Esophagus muscularis mucosa (tissue), 4 donors: ENCODE measurements around the gene ZBTB4. TPM values are rescaled to one million over a fixed set of nuclear protein-coding genes. Genes with fewer than 3 reads are reported as not detected.

Experiments used
- DNase-seq: peaks from one replicate; pipeline ENCODE4 v3.0.0-alpha.2; 2017; ENCODE audit errors: extremely low spot score
- H3K27ac ChIP-seq, 4 donors: fragments of 200-600 bp; sonication (generic); replicated peaks in 1 of 4; 1 replicate in 3 of 4; 2 replicates in 1 of 4; pipeline ENCODE4 v1.5.1; 2016 to 2019; ENCODE audit warnings: mild to moderate bottlenecking in 1 of 4
- H3K27me3 ChIP-seq, 4 donors: fragments of 200-600 bp; sonication (generic); one replicate each; pipeline versions ENCODE4 v1.5.1 to v1.6.0; 2016 to 2019
- H3K36me3 ChIP-seq, 4 donors: fragments of 200-600 bp; sonication (generic); one replicate each; pipeline ENCODE4 v1.5.1; 2016 to 2019
- H3K4me1 ChIP-seq, 4 donors: fragments of 200-600 bp; sonication (generic); one replicate each; pipeline ENCODE4 v1.5.1; 2016 to 2019
- H3K4me3 ChIP-seq, 4 donors: fragments of 200-600 bp; sonication (generic); 1 replicate in 2 of 4; 2 replicates in 2 of 4; pipeline ENCODE4 v1.5.1; 2016 to 2019; ENCODE audit warnings: mild to moderate bottlenecking in 4 of 4, moderate library complexity in 1 of 4
- H3K9me3 ChIP-seq, 4 donors: fragments of 200-600 bp; sonication (generic); 1 replicate in 3 of 4; 2 replicates in 1 of 4; pipeline ENCODE4 v1.5.1; 2016 to 2019
- EP300 ChIP-seq: sonication (generic); formaldehyde crosslinking; IDR thresholded peaks from one replicate; pipeline ENCODE4 v1.6.1; 2017; ENCODE audit warnings: antibody characterized with exemption
- POLR2A ChIP-seq: fragments of 450-650 bp; IDR thresholded peaks from one replicate; pipeline ENCODE4 v1.6.1; 2017; ENCODE audit warnings: antibody characterized with exemption, moderate library complexity, mild to moderate bottlenecking, low read depth
- POLR2AphosphoS5 ChIP-seq, 2 donors: sonication (generic); formaldehyde crosslinking; IDR thresholded peaks; one replicate each; pipeline ENCODE4 v1.6.1; 2017; ENCODE audit warnings: antibody characterized with exemption in 2 of 2
- WGBS: methylation state at CpG from one replicate; pipeline ENCODE4 v1.1.5; 2018; 5-methylcytosine and 5-hydroxymethylcytosine counted together
- intact Hi-C: fragments of 100-400 bp; cut with DNase I; formaldehyde crosslinking; loops from one replicate; pipeline ENCODE4 v1.15.1; 2023
- total RNA-seq, 4 donors: library from RNA; depleted of rRNA; stranded (reverse); fragments of >200 nt; gene quantifications; one replicate each; pipeline versions ENCODE4 v1.1.0 to v1.2.1, GENCODE V29; 2016
- TF ChIP-seq, protein P1 (sequence below), 3 experiments: fragments of 200-600 bp in 2 of 3; fragments of 450-650 bp in 1 of 3; sonication (generic) in 2 of 3; IDR thresholded peaks; one replicate each; pipeline ENCODE4 v1.5.1; 2017 to 2019; ENCODE audit warnings: antibody characterized with exemption in 3 of 3, mild to moderate bottlenecking in 2 of 3, moderate library complexity in 1 of 3

ZBTB4 gene
- total RNA-seq, 4 donors from 2014 or later = 57.5 to 113 (median 87.7) TPM

DNA sequence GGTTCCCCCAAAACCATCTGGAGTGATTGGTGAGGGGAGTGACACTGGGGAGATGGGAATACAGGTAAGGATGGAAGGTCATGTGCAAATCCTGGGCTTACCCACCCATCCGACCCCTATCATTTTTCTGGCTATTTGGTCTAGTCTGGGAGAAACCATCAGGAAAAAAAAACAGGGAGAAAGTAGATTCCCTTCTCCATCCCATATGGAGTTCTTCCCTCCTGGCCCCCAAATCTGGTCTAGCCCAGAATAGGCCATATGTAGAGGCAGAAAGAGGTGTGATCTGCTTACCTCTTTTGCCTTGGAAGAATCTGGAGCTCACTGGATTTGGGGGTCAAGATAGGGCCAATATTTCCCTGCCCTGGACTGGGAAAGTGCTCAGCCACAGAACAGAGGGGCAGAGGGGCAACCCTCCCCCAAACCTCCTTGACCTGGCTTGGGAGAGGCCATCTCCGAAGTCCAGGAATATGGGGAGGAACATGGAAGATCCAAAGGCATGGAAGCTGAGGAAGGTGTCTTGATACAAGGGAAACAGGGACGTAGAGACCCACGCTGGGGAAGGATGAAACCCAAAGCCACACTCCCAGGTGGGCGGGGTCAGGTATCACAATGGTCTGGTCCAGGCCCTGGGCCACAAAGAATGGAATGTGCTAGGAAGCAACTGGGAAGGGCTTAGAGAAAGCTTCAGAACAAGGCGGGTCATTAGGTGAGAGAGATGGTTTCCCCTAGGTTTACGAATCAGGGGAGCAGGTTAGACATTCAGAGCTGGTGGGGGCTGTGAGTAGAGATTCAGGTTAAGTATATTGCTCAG lies 18.4 kb downstream of the ZBTB4 start:
- DNase-seq = no peak
- intact Hi-C loops = no loop called here
- 93% methylated on average over 7 of the region's 7 CpGs for WGBS
- Histone ChIP-seq H3K27ac (peak overlapping the region in 2 of 4 donors; percentile 26 to 40), H3K4me1 (peaks cover 12 to 28% (median 20%) of the 10 kb centered on the region in 4 donors), H3K4me3 (no peak overlapping the region), H3K9me3 (no peaks in the 10 kb centered on the region), H3K36me3 (peaks cover 26 to 50% (median 44%) of the 10 kb centered on the region in 4 donors), H3K27me3 (no peaks in the 10 kb centered on the region)
- no peak for TF ChIP-seq EP300
- TF ChIP-seq, protein P1, sequence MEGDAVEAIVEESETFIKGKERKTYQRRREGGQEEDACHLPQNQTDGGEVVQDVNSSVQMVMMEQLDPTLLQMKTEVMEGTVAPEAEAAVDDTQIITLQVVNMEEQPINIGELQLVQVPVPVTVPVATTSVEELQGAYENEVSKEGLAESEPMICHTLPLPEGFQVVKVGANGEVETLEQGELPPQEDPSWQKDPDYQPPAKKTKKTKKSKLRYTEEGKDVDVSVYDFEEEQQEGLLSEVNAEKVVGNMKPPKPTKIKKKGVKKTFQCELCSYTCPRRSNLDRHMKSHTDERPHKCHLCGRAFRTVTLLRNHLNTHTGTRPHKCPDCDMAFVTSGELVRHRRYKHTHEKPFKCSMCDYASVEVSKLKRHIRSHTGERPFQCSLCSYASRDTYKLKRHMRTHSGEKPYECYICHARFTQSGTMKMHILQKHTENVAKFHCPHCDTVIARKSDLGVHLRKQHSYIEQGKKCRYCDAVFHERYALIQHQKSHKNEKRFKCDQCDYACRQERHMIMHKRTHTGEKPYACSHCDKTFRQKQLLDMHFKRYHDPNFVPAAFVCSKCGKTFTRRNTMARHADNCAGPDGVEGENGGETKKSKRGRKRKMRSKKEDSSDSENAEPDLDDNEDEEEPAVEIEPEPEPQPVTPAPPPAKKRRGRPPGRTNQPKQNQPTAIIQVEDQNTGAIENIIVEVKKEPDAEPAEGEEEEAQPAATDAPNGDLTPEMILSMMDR (IDR thresholded peaks at IDR 0.05) = no peak
- TF ChIP-seq POLR2A = no peak
- no peak for TF ChIP-seq POLR2AphosphoS5 (IDR thresholded peaks at IDR 0.05)

DNA sequence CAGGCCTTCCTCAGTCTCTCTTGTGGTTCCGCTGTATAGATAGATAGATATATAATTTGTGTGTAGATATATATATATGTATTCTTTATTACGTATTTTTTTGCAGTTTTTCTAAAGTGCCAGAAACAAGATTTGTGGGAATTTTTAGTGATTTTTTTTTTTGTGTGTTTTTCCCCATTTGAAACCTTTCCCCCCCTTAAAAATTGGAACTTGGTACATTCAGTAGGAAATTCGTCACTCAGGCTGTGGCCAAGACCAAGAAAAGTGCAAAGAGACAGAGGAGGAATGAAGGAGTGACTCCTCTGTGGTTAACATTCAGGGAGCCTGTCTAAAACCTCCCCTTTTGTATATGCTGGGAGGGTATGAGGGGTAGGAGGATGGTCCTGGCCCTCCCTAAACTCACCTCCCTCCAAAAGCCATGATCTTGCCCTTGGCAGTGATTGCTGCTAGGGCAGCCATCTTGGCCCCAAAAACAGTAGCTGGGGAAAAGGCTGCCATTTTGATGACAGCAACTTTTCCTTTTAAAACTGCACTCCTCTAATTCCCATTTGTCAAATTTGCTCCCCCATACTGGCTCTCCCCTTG lies 19.4 kb downstream of the ZBTB4 start:
- TF ChIP-seq POLR2AphosphoS5 (IDR thresholded peaks at IDR 0.05) = no peak
- TF ChIP-seq EP300 = no peak
- TF ChIP-seq, protein P1 (IDR thresholded peaks at IDR 0.05) = no peak
- TF ChIP-seq POLR2A = no peak
- Histone ChIP-seq H3K9me3 (no peaks in the 10 kb centered on the region), H3K36me3 (peaks cover 17 to 40% (median 34%) of the 10 kb centered on the region in 4 donors), H3K4me1 (peaks cover 8 to 25% (median 18%) of the 10 kb centered on the region in 4 donors), H3K4me3 (no peak overlapping the region), H3K27me3 (no peaks in the 10 kb centered on the region), H3K27ac (peak overlapping the region in 2 of 4 donors; percentile 26 to 40)
- intact Hi-C loops = no loop called here
- 86% methylated on average over 3 of the region's 3 CpGs for WGBS
- no peak for DNase-seq

DNA sequence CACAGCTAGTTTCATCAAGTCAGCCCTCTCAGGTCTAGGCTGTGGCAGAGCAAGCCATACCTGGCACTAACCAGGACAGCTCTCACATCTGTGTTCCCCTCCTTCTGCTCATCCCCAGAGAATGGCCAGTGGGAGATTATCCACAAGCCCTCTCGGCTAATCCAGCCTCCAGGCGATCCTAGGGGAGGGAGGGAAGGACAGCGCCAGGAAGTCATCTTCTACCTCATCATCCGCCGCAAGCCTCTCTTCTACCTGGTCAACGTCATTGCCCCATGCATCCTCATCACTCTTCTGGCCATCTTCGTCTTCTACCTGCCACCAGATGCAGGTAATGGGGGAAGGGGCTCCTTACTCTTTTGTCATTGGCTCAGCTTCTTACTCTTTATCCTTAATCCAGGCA lies 31.0 kb downstream of the ZBTB4 start:
- H3K27ac ChIP-seq = no peak overlapping the region
- no peak overlapping the region for H3K4me3 ChIP-seq
- peaks cover 0 to 60% (median 25%) of the 10 kb centered on the region in 4 donors for H3K27me3 ChIP-seq
- intact Hi-C loops = no loop called here
- no peaks in the 10 kb centered on the region for H3K9me3 ChIP-seq
- WGBS = 87% methylated on average over 7 of the region's 7 CpGs
- H3K4me1 ChIP-seq = peaks cover 13 to 22% (median 20%) of the 10 kb centered on the region in 4 donors
- H3K36me3 ChIP-seq = no peaks in the 10 kb centered on the region
- TF ChIP-seq, protein P1 (IDR thresholded peaks at IDR 0.05) = no peak
- TF ChIP-seq EP300 = no peak
- no peak for DNase-seq

DNA sequence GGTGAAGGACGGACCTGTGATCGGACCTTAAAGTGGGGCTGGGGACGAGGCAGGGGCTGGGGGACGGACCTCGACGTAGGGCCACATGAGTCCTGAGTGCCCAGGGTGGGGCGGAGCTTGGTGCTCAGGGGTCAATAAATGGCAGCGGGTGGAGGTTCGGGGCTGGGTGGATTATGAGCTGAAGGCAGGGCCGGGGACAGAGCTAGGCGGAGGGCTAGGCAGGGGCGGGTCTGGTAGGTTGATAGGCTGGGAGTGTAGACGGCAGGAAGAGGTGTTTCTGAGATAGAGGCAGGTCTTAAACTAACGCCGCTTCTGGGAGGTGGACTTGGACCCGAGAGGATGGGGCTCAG lies 33.8 kb downstream of the ZBTB4 start:
- intact Hi-C loops = no loop called here
- H3K4me1 ChIP-seq = peaks cover 17 to 33% (median 29%) of the 10 kb centered on the region in 4 donors
- H3K9me3 ChIP-seq = no peaks in the 10 kb centered on the region
- TF ChIP-seq POLR2A (no peak), EP300 (no peak), POLR2AphosphoS5 (IDR thresholded peaks at IDR 0.05) (no peak)
- TF ChIP-seq, protein P1 (IDR thresholded peaks at IDR 0.05) = no peak
- H3K36me3 ChIP-seq = no peaks in the 10 kb centered on the region
- H3K4me3 ChIP-seq = peak overlapping the region; percentile 39 to 57 (median 50)
- DNase-seq = no peak
- H3K27me3 ChIP-seq = peaks cover 0 to 88% (median 33%) of the 10 kb centered on the region in 4 donors
- H3K27ac ChIP-seq = no peak overlapping the region
- WGBS = 13% methylated on average over 16 of the region's 16 CpGs
